NOMO-1 (cell line): ENCODE results near the gene LGALS12.
A peak's percentile ranks its signal among the peaks of the same experiment; 100 is the strongest.
"Not testable (repeated sequence)": the region's sequence is repeated elsewhere in the genome, so short reads cannot be mapped to it uniquely, and the experiment has no call there.

Experiments used
- DNase-seq, 2 experiments: peaks; one replicate each; lab custom pipeline; 2025; ENCODE audit not compliant: unreplicated experiment in 2 of 2; lab: John Stamatoyannopoulos, UW

LGALS12 gene

DNA sequence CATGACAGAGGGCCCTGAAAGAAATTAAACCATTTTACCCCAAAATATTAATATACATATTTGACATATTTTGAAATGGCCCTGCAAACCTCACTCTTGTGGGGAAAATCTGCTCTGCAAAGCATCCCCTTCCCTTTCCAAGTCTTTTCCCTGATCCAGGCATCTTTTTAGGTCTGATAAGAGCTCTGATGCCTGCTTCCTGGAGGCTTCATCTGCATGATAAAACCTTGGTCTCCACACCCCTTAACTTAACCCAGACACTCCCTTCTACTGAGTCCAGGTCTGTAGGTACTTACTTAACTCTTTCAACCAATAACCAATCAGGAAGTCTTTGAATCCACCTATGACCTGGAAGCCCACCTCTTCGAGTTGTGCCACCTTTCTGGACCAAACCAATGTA lies 1.8 kb upstream of the LGALS12 start:
- DNase-seq: no peak

GRCh38 chr11:63504933-63505586 lies 824 bp upstream of the LGALS12 start:
- peak in 1 of 2 experiments; percentile 2 for DNase-seq

- DNase-seq: no peak
Measured at GRCh38 chr11:63506876-63507275, 992 bp downstream of the LGALS12 start.

- DNase-seq: peak; percentile 12 to 38
Measured at GRCh38 chr11:63507511-63507910, 1.6 kb downstream of the LGALS12 start.

GRCh38 chr11:63508009-63508408 lies 2.1 kb downstream of the LGALS12 start:
- peak; percentile 39 to 52 for DNase-seq

DNA sequence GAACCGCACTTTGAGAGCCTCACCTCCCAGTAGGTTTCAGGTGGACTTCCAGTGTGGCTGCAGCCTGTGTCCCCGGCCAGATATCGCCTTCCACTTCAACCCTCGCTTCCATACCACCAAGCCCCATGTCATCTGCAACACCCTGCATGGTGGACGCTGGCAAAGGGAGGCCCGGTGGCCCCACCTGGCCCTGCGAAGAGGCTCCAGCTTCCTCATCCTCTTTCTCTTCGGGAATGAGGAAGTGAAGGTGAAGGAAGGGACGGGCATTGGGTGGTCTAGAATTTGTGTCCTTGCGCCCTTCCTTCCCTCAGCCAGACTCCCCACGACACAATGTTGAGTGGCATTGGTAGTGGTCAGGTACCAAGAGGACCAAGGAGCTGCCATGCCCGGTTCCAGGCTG lies 2.9 kb downstream of the LGALS12 start:
- no peak for DNase-seq

- DNase-seq: no peak
Measured at GRCh38 chr11:63510360-63511047, 4.6 kb downstream of the LGALS12 start.

DNA sequence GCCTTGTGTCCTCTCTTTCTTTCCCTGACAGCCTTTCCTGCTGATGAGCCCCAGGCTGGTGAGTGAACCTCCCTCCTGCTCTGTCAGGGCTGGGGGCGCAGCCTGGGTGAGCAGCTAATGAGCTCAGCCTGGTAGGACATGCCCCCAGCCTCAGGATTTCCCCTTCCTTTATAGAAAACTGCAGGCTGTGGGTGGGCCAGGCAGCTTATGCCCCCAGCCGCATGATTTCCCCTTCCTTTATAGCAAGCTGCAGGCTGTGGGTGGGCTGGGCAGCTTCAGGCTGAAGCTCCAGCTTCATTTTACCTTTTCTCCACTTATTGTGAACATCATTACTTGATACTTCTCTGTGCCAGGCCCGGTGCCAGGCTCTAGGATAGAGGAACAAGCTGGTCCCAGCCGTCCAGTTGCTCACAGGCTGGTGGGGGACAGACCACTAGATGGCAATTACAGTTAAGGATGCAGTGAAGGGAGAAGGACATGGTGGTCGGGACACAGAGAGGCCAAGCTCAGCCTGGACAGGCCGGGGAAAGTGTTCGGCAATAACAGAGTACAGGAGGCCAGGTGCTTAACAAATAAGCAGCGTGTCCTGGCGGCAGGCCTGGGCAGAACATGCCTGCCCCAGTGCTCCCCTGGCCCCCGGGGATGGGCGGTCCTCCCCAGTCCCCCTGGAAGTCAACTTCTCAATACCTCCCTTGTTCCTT lies 5.3 kb downstream of the LGALS12 start:
- DNase-seq: no peak

DNA sequence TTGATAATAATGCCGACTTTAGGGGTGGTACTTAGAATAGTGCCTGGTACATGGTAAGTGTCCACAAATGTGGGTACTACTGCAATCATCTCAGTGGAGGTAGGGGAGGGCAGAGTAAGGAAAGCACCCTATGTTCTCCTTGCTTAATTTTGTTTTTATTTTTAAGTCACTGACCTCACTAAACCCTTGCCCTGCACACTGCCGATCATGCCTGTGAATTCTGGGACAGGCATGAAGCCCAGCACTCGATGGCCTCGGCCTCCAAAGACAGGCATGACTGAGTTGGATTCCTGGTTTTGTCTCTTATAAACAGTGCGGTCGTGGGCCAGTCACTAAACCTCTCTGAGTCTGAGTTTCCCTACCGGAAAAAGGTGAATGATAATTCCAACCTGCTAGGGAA lies 6.9 kb downstream of the LGALS12 start:
- no peak for DNase-seq

DNA sequence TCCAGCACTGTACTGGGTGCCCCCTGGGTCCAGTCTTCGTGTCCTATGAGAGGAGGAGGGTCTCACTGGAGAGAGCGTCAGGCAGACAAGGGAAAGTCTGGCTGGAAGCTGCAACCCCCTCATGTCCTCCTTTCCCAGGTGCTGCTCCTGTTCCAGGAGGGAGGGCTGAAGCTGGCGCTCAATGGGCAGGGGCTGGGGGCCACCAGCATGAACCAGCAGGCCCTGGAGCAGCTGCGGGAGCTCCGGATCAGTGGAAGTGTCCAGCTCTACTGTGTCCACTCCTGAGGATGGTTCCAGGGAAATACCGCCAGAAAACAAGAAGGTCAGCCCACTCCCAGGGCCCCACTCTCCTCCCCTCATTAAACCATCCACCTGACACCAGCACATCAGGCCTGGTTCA lies 10.2 kb downstream of the LGALS12 start:
- no peak for DNase-seq

DNA sequence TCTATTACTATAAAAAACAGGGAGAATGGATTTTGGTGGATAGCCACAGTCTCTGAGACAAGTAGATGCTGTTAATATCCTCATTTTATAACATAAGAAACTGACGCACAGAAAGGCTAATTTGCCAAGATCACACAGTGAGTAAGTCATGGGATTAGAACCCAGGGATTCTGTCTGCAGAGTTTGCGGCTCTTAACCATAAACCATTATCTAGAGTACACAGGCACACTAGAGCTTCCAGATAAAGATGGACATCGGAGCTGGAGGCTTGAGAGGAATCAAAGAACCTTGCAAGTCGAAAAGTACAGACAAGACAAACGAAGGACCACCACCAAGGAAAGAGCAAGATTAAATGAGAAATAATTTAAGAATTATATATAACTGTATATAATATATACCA lies 11.3 kb downstream of the LGALS12 start:
- no peak for DNase-seq

GRCh38 chr11:63518548-63518947 lies 12.7 kb downstream of the LGALS12 start:
- no peak for DNase-seq

DNA sequence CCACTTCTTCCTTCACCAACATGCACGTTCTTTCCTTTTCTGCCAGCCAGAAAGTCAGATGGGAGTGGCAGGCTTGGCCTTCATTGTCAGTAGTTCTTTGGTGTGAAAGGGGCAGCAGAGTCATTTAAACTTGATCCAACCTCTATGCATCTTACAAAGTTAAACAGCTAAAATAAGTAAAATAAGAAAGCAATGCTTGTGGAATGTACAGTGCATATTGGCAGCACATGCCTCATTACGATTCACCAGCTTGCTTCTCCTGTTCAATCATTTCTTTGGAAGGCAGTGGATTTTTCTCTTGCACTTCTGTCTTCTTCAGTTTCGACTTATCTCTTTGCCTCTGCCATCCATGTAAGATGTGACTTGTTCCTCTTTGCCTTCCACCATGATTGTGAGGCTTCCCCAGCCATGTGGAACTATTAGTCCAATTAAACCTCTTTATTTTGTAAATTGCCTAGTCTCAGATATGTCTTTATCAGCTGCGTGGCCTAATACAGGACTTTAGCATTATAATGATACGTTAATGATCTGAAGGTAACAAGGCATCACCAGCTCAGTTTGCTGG lies 14.8 kb downstream of the LGALS12 start:
- no peak for DNase-seq

DNA sequence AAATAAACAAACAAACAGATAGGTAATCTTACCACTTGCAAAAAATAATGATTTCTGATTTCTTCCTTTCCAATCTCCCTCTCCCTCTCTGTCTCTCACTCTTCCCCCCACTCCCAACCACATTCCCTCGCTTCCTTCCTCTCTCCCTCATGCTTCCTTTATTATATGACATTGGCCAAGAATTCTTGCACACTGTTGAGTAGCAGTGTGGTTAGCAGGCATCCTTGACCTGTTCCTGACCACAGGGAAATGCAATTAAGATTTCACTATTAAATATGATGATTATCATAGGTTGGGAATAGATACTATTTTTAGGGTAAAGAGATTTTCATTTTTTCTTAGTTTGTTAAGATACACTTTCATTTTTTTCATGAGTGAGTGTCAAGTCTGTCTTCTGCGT lies 16.0 kb downstream of the LGALS12 start:
- no peak for DNase-seq

- no peak for DNase-seq
Measured at GRCh38 chr11:63523151-63523550, 17.3 kb downstream of the LGALS12 start.

- no peak for DNase-seq
Measured at GRCh38 chr11:63527667-63528066, 21.8 kb downstream of the LGALS12 start.

DNA sequence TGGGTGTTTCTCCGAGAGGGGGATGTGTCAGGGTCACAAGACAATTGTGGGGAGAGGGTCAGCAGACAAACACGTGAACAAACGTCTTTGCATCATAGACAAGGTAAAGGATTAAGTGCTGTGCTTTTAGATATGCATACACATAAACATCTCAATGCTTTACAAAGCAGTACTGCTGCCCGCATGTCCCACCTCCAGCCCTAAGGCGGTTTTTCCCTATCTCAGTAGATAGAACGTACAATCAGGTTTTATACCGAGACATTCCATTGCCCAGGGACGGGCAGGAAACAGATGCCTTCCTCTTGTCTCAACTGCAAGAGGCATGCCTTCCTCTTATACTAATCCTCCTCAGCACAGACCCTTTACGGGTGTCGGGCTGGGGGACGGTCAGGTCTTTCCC lies 22.3 kb downstream of the LGALS12 start:
- DNase-seq: not testable (repeated sequence)

GRCh38 chr11:63528729-63529278 lies 22.9 kb downstream of the LGALS12 start:
- DNase-seq: not testable (repeated sequence)

DNA sequence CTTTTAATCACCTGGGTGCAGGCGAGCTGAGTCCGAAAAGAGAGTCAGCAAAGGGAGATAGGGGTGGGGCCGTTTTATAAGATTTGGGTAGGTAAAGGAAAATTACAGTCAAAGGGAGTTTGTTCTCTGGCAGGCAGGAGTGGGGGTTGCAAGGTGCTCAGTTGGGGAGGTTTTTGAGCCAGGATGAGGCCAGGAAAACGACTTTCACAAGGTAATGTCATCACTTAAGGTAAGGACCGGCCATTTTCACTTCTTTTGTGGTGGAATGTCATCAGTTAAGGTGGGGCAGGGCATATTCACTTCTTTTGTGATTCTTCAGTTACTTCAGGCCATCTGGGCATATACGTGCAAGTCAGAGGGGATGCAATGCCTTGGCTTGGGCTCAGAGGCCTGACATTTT lies 23.5 kb downstream of the LGALS12 start:
- DNase-seq: not testable (repeated sequence)

GRCh38 chr11:63530021-63530420 lies 24.1 kb downstream of the LGALS12 start:
- DNase-seq: no peak

DNA sequence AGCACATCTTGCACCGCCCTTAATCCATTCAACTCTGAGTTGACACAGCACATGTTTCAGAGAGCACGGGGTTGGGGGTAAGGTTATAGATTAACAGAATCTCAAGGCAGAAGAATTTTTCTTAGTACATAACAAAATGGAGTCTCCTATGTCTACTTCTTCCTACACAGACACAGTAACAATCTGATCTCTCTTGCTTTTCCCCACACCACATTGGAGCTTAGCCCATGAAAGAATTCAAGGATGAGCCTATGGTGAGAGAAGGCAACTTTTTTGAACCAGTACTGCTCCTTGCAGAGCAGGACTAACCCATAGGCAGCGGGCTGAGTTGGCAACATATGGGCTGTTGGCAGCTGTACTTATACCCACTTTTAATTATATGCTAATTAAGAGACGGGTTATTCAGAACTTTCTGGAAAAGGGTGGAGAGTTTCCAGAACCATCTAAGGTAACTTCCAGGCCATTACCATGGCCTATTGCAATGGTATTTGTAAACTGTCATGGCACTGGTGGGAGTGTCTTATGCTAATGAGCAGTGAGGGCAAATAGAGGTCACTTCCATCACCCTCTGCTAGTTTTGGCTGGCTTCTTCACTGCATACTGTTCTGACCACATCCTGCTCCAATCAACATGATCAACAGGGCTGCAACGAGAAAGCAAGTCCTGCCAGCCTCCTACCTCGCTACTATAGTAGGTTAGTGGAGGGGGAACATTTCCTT lies 25.3 kb downstream of the LGALS12 start:
- peak in 1 of 2 experiments; percentile 24 for DNase-seq
